ENCODE results near the gene CACNB2.

The CACNB2 gene

GRCh38 chr10:18268005-18268404 lies 127.8 kb downstream of the CACNB2 start:
- H3K36me3 ChIP-seq (ENCODE audit: control insufficient read depth, insufficient read depth, low read length) = no peaks in the 10 kb centered on the region
- no peak overlapping the region for H3K27ac ChIP-seq (ENCODE audit: insufficient read depth, low read depth, low read length, poor library complexity, severe bottlenecking)
- H3K4me1 ChIP-seq (ENCODE audit: control insufficient read depth, insufficient read depth, low read length) = no peaks in the 10 kb centered on the region
- WGBS, 2 experiments = 92 to 97% methylated on average over 2 to 3 of the region's 3 CpGs
- no peaks in the 10 kb centered on the region for H3K9me3 ChIP-seq (ENCODE audit: control insufficient read depth, low read length)
- no peaks in the 10 kb centered on the region for H3K27me3 ChIP-seq (ENCODE audit: control insufficient read depth, insufficient read depth, low read length, poor library complexity, severe bottlenecking)
- no peak overlapping the region for H3K4me3 ChIP-seq (ENCODE audit: insufficient read depth, low read depth, low read length)

- WGBS, 2 experiments = 36 to 42% methylated on average over 2 to 3 of the region's 3 CpGs
Measured at GRCh38 chr10:18271491-18271890, 131.3 kb downstream of the CACNB2 start.

GRCh38 chr10:18273039-18273438 lies 132.8 kb downstream of the CACNB2 start:
- Histone ChIP-seq H3K27me3 (ENCODE audit: control insufficient read depth, insufficient read depth, low read length, poor library complexity, severe bottlenecking) (no peaks in the 10 kb centered on the region), H3K4me3 (ENCODE audit: insufficient read depth, low read depth, low read length) (no peak overlapping the region), H3K27ac (ENCODE audit: insufficient read depth, low read depth, low read length, poor library complexity, severe bottlenecking) (no peak overlapping the region), H3K4me1 (ENCODE audit: control insufficient read depth, insufficient read depth, low read length) (no peaks in the 10 kb centered on the region), H3K9me3 (ENCODE audit: control insufficient read depth, low read length) (no peaks in the 10 kb centered on the region), H3K36me3 (ENCODE audit: control insufficient read depth, insufficient read depth, low read length) (no peaks in the 10 kb centered on the region)
- 96 to 100% methylated on average over 2 to 3 of the region's 3 CpGs for WGBS, 2 experiments

More at GRCh38 chr10:18271491-18271890, 131.3 kb downstream of the CACNB2 start:
- no peaks in the 10 kb centered on the region for H3K4me1 ChIP-seq (ENCODE audit: control insufficient read depth, insufficient read depth, low read length)
- H3K27ac ChIP-seq (ENCODE audit: insufficient read depth, low read depth, low read length, poor library complexity, severe bottlenecking) = no peak overlapping the region
- H3K27me3 ChIP-seq (ENCODE audit: control insufficient read depth, insufficient read depth, low read length, poor library complexity, severe bottlenecking) = no peaks in the 10 kb centered on the region
- no peaks in the 10 kb centered on the region for H3K36me3 ChIP-seq (ENCODE audit: control insufficient read depth, insufficient read depth, low read length)
- no peaks in the 10 kb centered on the region for H3K9me3 ChIP-seq (ENCODE audit: control insufficient read depth, low read length)
- H3K4me3 ChIP-seq (ENCODE audit: insufficient read depth, low read depth, low read length) = no peak overlapping the region

GRCh38 chr10:18278181-18278580 lies 138.0 kb downstream of the CACNB2 start:
- no peaks in the 10 kb centered on the region for H3K36me3 ChIP-seq (ENCODE audit: control insufficient read depth, insufficient read depth, low read length)
- H3K27ac ChIP-seq (ENCODE audit: insufficient read depth, low read depth, low read length, poor library complexity, severe bottlenecking) = no peak overlapping the region
- no peaks in the 10 kb centered on the region for H3K4me1 ChIP-seq (ENCODE audit: control insufficient read depth, insufficient read depth, low read length)
- 88 to 97% methylated on average over 2 to 3 of the region's 3 CpGs for WGBS, 2 experiments
- no peaks in the 10 kb centered on the region for H3K27me3 ChIP-seq (ENCODE audit: control insufficient read depth, insufficient read depth, low read length, poor library complexity, severe bottlenecking)
- no peaks in the 10 kb centered on the region for H3K9me3 ChIP-seq (ENCODE audit: control insufficient read depth, low read length)
- H3K4me3 ChIP-seq (ENCODE audit: insufficient read depth, low read depth, low read length) = no peak overlapping the region

GRCh38 chr10:18279173-18279572 lies 138.9 kb downstream of the CACNB2 start:
- Histone ChIP-seq H3K4me1 (ENCODE audit: control insufficient read depth, insufficient read depth, low read length) (no peaks in the 10 kb centered on the region), H3K27me3 (ENCODE audit: control insufficient read depth, insufficient read depth, low read length, poor library complexity, severe bottlenecking) (no peaks in the 10 kb centered on the region), H3K9me3 (ENCODE audit: control insufficient read depth, low read length) (no peaks in the 10 kb centered on the region), H3K36me3 (ENCODE audit: control insufficient read depth, insufficient read depth, low read length) (no peaks in the 10 kb centered on the region), H3K27ac (ENCODE audit: insufficient read depth, low read depth, low read length, poor library complexity, severe bottlenecking) (no peak overlapping the region), H3K4me3 (ENCODE audit: insufficient read depth, low read depth, low read length) (no peak overlapping the region)
- 88% methylated on average over 4 of the region's 4 CpGs for WGBS, 2 experiments

GRCh38 chr10:18282094-18282493 lies 141.9 kb downstream of the CACNB2 start:
- Histone ChIP-seq H3K27ac (ENCODE audit: insufficient read depth, low read depth, low read length, poor library complexity, severe bottlenecking) (no peak overlapping the region), H3K27me3 (ENCODE audit: control insufficient read depth, insufficient read depth, low read length, poor library complexity, severe bottlenecking) (no peaks in the 10 kb centered on the region), H3K4me1 (ENCODE audit: control insufficient read depth, insufficient read depth, low read length) (no peaks in the 10 kb centered on the region), H3K4me3 (ENCODE audit: insufficient read depth, low read depth, low read length) (no peak overlapping the region), H3K9me3 (ENCODE audit: control insufficient read depth, low read length) (no peaks in the 10 kb centered on the region), H3K36me3 (ENCODE audit: control insufficient read depth, insufficient read depth, low read length) (no peaks in the 10 kb centered on the region)
- 30 to 33% methylated on average over 2 of the region's 2 CpGs for WGBS, 2 experiments

- H3K27me3 ChIP-seq (ENCODE audit: control insufficient read depth, insufficient read depth, low read length, poor library complexity, severe bottlenecking) = no peaks in the 10 kb centered on the region
- no peaks in the 10 kb centered on the region for H3K36me3 ChIP-seq (ENCODE audit: control insufficient read depth, insufficient read depth, low read length)
- no peaks in the 10 kb centered on the region for H3K9me3 ChIP-seq (ENCODE audit: control insufficient read depth, low read length)
- 93 to 94% methylated on average over 16 of the region's 16 CpGs for WGBS, 2 experiments
- H3K27ac ChIP-seq (ENCODE audit: insufficient read depth, low read depth, low read length, poor library complexity, severe bottlenecking) = no peak overlapping the region
- H3K4me3 ChIP-seq (ENCODE audit: insufficient read depth, low read depth, low read length) = no peak overlapping the region
- no peaks in the 10 kb centered on the region for H3K4me1 ChIP-seq (ENCODE audit: control insufficient read depth, insufficient read depth, low read length)
Measured at GRCh38 chr10:18290651-18291313, 150.6 kb downstream of the CACNB2 start.

- Histone ChIP-seq H3K4me3 (ENCODE audit: insufficient read depth, low read depth, low read length) (no peak overlapping the region), H3K9me3 (ENCODE audit: control insufficient read depth, low read length) (no peaks in the 10 kb centered on the region), H3K27ac (ENCODE audit: insufficient read depth, low read depth, low read length, poor library complexity, severe bottlenecking) (no peak overlapping the region), H3K36me3 (ENCODE audit: control insufficient read depth, insufficient read depth, low read length) (no peaks in the 10 kb centered on the region), H3K4me1 (ENCODE audit: control insufficient read depth, insufficient read depth, low read length) (no peaks in the 10 kb centered on the region), H3K27me3 (ENCODE audit: control insufficient read depth, insufficient read depth, low read length, poor library complexity, severe bottlenecking) (no peaks in the 10 kb centered on the region)
- WGBS, 2 experiments = 94% methylated on average over 8 to 9 of the region's 9 CpGs
Measured at GRCh38 chr10:18293536-18294510, 153.6 kb downstream of the CACNB2 start.

- 67 to 77% methylated on average over 4 of the region's 4 CpGs for WGBS, 2 experiments
- H3K27ac ChIP-seq (ENCODE audit: insufficient read depth, low read depth, low read length, poor library complexity, severe bottlenecking) = no peak overlapping the region
- H3K4me3 ChIP-seq (ENCODE audit: insufficient read depth, low read depth, low read length) = no peak overlapping the region
- H3K36me3 ChIP-seq (ENCODE audit: control insufficient read depth, insufficient read depth, low read length) = no peaks in the 10 kb centered on the region
- H3K9me3 ChIP-seq (ENCODE audit: control insufficient read depth, low read length) = no peaks in the 10 kb centered on the region
- H3K27me3 ChIP-seq (ENCODE audit: control insufficient read depth, insufficient read depth, low read length, poor library complexity, severe bottlenecking) = no peaks in the 10 kb centered on the region
- H3K4me1 ChIP-seq (ENCODE audit: control insufficient read depth, insufficient read depth, low read length) = no peaks in the 10 kb centered on the region
Measured at GRCh38 chr10:18294633-18295032, 154.4 kb downstream of the CACNB2 start.

GRCh38 chr10:18297659-18298058 lies 157.4 kb downstream of the CACNB2 start:
- Histone ChIP-seq H3K4me3 (ENCODE audit: insufficient read depth, low read depth, low read length) (no peak overlapping the region), H3K36me3 (ENCODE audit: control insufficient read depth, insufficient read depth, low read length) (no peaks in the 10 kb centered on the region), H3K9me3 (ENCODE audit: control insufficient read depth, low read length) (no peaks in the 10 kb centered on the region), H3K27ac (ENCODE audit: insufficient read depth, low read depth, low read length, poor library complexity, severe bottlenecking) (no peak overlapping the region), H3K4me1 (ENCODE audit: control insufficient read depth, insufficient read depth, low read length) (no peaks in the 10 kb centered on the region), H3K27me3 (ENCODE audit: control insufficient read depth, insufficient read depth, low read length, poor library complexity, severe bottlenecking) (no peaks in the 10 kb centered on the region)
- WGBS, 2 experiments = 95 to 96% methylated on average over 5 of the region's 5 CpGs
